Esophagus squamous epithelium (tissue), 5 donors: ENCODE results near the gene NUP98. TPM values are rescaled to one million over a fixed set of nuclear protein-coding genes. Genes with fewer than 3 reads are reported as not detected.

Experiments
- DNase-seq: peaks from one replicate; lab custom pipeline; 2025; lab: John Stamatoyannopoulos, UW
- H3K27ac ChIP-seq, 4 donors: fragments of 200-600 bp; sonication (generic); one replicate each; pipeline ENCODE4 v1.5.1; 2016 to 2019; ENCODE audit warnings: mild to moderate bottlenecking in 1 of 4
- H3K27me3 ChIP-seq, 4 donors: fragments of 200-600 bp; sonication (generic); 1 replicate in 3 of 4; 2 replicates in 1 of 4; pipeline versions ENCODE4 v1.5.1 to v1.6.0; 2017 to 2021; ENCODE audit warnings: antibody characterized with exemption in 1 of 4
- H3K36me3 ChIP-seq, 3 donors: fragments of 200-600 bp; sonication (generic); one replicate each; pipeline ENCODE4 v1.5.1; 2016 to 2019
- H3K4me1 ChIP-seq, 3 donors: fragments of 200-600 bp; sonication (generic); one replicate each; pipeline ENCODE4 v1.5.1; 2017 to 2019
- H3K4me3 ChIP-seq, 4 donors: fragments of 200-600 bp; sonication (generic); 1 replicate in 3 of 4; 2 replicates in 1 of 4; pipeline ENCODE4 v1.5.1; 2016 to 2019; ENCODE audit warnings: mild to moderate bottlenecking in 2 of 4, moderate library complexity in 1 of 4
- H3K9me3 ChIP-seq, 3 donors: fragments of 200-600 bp; sonication (generic); one replicate each; pipeline ENCODE4 v1.5.1; 2016 to 2019
- CTCF ChIP-seq, 6 experiments: fragments of 450-650 bp in 4 of 6; fragments of 200-600 bp in 2 of 6; sonication (generic) in 2 of 6; IDR thresholded peaks; one replicate each; pipeline ENCODE4 v1.5.1; 2016 to 2019; ENCODE audit warnings: antibody characterized with exemption in 6 of 6, mild to moderate bottlenecking in 4 of 6, moderate library complexity in 4 of 6
- POLR2A ChIP-seq, 4 donors: fragments of 450-650 bp; IDR thresholded peaks; one replicate each; pipeline ENCODE4 v1.6.1; 2017; ENCODE audit warnings: antibody characterized with exemption in 4 of 4, mild to moderate bottlenecking in 4 of 4, moderate library complexity in 3 of 4
- WGBS, 2 donors: methylation state at CpG; one replicate each; pipeline ENCODE4 v1.1.5; 2018; 5-methylcytosine and 5-hydroxymethylcytosine counted together
- intact Hi-C: fragments of 100-400 bp; cut with DNase I; formaldehyde crosslinking; loops from one replicate; pipeline ENCODE4 v1.15.0; 2022
- total RNA-seq, 4 donors: library from RNA; depleted of rRNA; stranded (reverse); fragments of >200 nt; gene quantifications; one replicate each; pipeline ENCODE4 v1.1.0, GENCODE V29; 2016
- donor health status: DM: yes; HTN: yes; CAD: no.

NUP98 gene
- total RNA-seq, 4 donors from 2014 or later: 54.2 to 110 (median 79.2) TPM

GRCh38 chr11:3669742-3670183 lies 127.6 kb downstream of the NUP98 start:
- intact Hi-C loops: no loop called here
- 97 to 100% methylated on average over 5 of the region's 5 CpGs for WGBS, 2 donors
- DNase-seq: no peak
- no peak overlapping the region for H3K4me3 ChIP-seq
- peaks cover 5 to 100% (median 22%) of the 10 kb centered on the region in 3 donors for H3K36me3 ChIP-seq
- H3K27ac ChIP-seq: no peak overlapping the region
- no peaks in the 10 kb centered on the region for H3K9me3 ChIP-seq
- H3K27me3 ChIP-seq: no peaks in the 10 kb centered on the region
- no peak for TF ChIP-seq CTCF (IDR thresholded peaks at IDR 0.05)
- no peak for TF ChIP-seq POLR2A (IDR thresholded peaks at IDR 0.05)
- no peaks in the 10 kb centered on the region for H3K4me1 ChIP-seq

- no peaks in the 10 kb centered on the region for H3K4me1 ChIP-seq
- intact Hi-C loops: no loop called here
- TF ChIP-seq CTCF (IDR thresholded peaks at IDR 0.05) (no peak), POLR2A (IDR thresholded peaks at IDR 0.05) (no peak)
- peaks cover 5 to 100% (median 19%) of the 10 kb centered on the region in 3 donors for H3K36me3 ChIP-seq
- H3K4me3 ChIP-seq: no peak overlapping the region
- 88 to 92% methylated on average over 7 of the region's 7 CpGs for WGBS, 2 donors
- H3K9me3 ChIP-seq: no peaks in the 10 kb centered on the region
- DNase-seq: no peak
- no peak overlapping the region for H3K27ac ChIP-seq
- no peaks in the 10 kb centered on the region for H3K27me3 ChIP-seq
Measured at GRCh38 chr11:3669128-3669527, 128.2 kb downstream of the NUP98 start.

- DNase-seq: no peak
- no peaks in the 10 kb centered on the region for H3K9me3 ChIP-seq
- peaks cover 5 to 88% (median 10%) of the 10 kb centered on the region in 3 donors for H3K36me3 ChIP-seq
- no peaks in the 10 kb centered on the region for H3K4me1 ChIP-seq
- intact Hi-C loops: no loop called here
- no peak for TF ChIP-seq CTCF (IDR thresholded peaks at IDR 0.05)
- no peak for TF ChIP-seq POLR2A (IDR thresholded peaks at IDR 0.05)
- H3K27me3 ChIP-seq: no peaks in the 10 kb centered on the region
- WGBS, 2 donors: 93 to 100% methylated on average over 7 to 44 of the region's 89 CpGs
- no peak overlapping the region for H3K27ac ChIP-seq
- no peak overlapping the region for H3K4me3 ChIP-seq
Measured at GRCh38 chr11:3667149-3668035, 130.0 kb downstream of the NUP98 start.

GRCh38 chr11:3666023-3666530 lies 131.3 kb downstream of the NUP98 start:
- intact Hi-C loops: no loop called here
- DNase-seq: no peak
- Histone ChIP-seq H3K9me3 (no peaks in the 10 kb centered on the region), H3K27ac (no peak overlapping the region), H3K4me3 (no peak overlapping the region), H3K36me3 (peaks cover 0 to 75% (median 10%) of the 10 kb centered on the region in 3 donors), H3K4me1 (no peaks in the 10 kb centered on the region), H3K27me3 (no peaks in the 10 kb centered on the region)
- TF ChIP-seq CTCF (IDR thresholded peaks at IDR 0.05) (no peak), POLR2A (IDR thresholded peaks at IDR 0.05) (no peak)
- 95% methylated on average over 4 to 8 of the region's 17 CpGs for WGBS, 2 donors
